OCI-LY1 (cell line): ENCODE data around the gene ACOX1.

Source experiments
- EZH2 ChIP-seq: fragments of 200-600 bp; sonication (generic), shearing (Covaris generic); IDR thresholded peaks from 2 replicates; pipeline ENCODE4 v1.8.0; 2017; ENCODE audit warnings: borderline replicate concordance, mixed run types, mild to moderate bottlenecking, antibody characterized with exemption, low read length, moderate library complexity, mixed read lengths
- TF ChIP-seq, protein P1 (sequence below): fragments of 200-600 bp; sonication (generic), shearing (Covaris generic); IDR thresholded peaks from 2 replicates; pipeline ENCODE4 v1.5.1; 2017; ENCODE audit warnings: mild to moderate bottlenecking, antibody characterized with exemption, low read length, moderate library complexity, mixed read lengths

DNA sequence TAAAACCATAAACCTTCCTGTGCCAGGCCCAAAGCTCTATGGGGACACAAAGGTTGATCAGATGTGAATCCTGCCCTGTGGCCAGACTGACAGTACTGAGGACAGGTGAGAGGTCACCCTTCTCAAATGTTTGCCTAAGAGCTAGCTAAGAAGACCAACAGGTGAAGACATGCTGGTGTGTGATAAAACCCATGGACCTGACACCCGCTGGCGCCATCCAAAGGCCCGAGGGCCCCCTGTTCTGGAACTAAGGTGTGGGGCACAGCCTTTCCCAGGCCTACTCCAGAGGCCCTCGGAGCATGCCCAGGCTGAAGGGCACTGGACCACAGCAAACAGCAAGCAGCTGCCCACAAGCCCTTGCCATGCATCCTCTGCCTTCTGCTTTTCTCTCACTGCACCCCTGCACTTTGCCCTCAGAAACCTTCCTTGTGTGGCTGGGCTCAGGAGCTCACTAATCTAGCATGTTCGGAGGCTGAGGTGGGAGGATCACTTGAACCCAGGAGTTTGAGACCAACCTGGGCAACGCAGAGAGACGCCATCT lies 16.5 kb upstream of the ACOX1 start:
- TF ChIP-seq EZH2 = no peak
- TF ChIP-seq, protein P1, sequence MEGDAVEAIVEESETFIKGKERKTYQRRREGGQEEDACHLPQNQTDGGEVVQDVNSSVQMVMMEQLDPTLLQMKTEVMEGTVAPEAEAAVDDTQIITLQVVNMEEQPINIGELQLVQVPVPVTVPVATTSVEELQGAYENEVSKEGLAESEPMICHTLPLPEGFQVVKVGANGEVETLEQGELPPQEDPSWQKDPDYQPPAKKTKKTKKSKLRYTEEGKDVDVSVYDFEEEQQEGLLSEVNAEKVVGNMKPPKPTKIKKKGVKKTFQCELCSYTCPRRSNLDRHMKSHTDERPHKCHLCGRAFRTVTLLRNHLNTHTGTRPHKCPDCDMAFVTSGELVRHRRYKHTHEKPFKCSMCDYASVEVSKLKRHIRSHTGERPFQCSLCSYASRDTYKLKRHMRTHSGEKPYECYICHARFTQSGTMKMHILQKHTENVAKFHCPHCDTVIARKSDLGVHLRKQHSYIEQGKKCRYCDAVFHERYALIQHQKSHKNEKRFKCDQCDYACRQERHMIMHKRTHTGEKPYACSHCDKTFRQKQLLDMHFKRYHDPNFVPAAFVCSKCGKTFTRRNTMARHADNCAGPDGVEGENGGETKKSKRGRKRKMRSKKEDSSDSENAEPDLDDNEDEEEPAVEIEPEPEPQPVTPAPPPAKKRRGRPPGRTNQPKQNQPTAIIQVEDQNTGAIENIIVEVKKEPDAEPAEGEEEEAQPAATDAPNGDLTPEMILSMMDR = no peak
